WI38 (cell line): ENCODE results near the gene EIF4A3.

Experiments
- H3K4me3 ChIP-seq: 2 replicates; pipeline ENCODE4 v1.5.1; 2011; ENCODE audit warnings: low read depth, mild to moderate bottlenecking, control low read depth, low read length
- CTCF ChIP-seq: IDR thresholded peaks from 2 replicates; pipeline ENCODE4 v1.5.1; 2012; ENCODE audit warnings: low read depth, mild to moderate bottlenecking, control low read depth, low read length

EIF4A3 gene

GRCh38 chr17:80112471-80113032, 34.4 kb downstream of the EIF4A3 start:
- no peak overlapping the region for H3K4me3 ChIP-seq
- no peak for TF ChIP-seq CTCF

GRCh38 chr17:80111702-80112470, 35.0 kb downstream of the EIF4A3 start:
- TF ChIP-seq CTCF, result no peak
- no peak overlapping the region for H3K4me3 ChIP-seq

DNA sequence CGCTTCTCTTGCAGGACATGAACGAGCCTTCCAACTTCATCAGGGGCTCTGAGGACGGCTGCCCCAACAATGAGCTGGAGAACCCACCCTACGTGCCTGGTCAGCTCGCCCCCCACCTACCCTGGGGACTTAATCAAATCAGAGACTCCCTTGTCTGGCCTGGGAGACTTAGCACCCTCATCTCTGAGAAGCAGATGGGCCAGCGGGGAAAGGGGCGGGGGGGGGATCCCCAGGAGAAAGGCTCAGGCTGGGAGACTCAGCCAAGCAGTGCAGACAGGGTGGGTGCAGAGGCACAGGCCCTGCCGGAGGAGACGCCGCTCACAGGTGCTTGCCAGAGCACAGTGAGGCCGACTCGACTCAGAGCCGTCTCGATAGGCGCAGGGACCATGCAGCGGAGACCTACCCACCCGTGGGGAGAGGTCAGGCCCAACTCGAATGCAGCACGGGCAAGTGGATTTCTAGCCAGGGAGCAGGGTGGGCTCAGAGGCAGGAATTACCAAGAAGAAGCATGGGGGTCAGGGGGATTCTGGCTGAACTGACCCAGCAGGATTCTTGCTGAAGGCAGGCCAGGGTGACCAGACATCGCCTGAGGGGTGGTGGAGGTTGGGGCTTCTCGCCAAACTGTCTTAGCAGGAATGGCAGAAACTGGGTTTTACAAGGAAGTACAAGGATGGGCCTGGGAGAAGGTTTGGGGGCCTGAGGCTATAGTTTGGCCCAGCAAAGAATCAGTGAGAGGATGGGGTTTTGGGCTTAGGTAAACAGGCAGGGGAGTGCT, 35.8 kb downstream of the EIF4A3 start:
- no peak overlapping the region for H3K4me3 ChIP-seq
- no peak for TF ChIP-seq CTCF

DNA sequence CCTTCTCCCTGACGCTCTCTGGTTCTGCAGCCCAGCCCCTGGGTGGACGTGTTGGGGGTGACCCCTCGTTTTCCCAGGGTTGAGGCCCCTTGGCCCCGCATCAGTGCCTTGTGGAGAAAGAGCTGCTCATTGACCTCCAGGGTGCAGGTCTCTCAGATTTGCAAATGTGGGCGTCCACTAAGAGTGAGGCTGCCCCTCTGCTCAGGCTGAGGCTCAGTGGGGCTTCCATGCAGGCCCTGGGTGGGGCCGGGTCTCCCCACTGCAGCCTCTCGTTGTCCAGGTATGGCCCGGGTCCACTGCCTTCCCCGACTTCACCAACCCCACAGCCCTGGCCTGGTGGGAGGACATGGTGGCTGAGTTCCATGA, 36.5 kb downstream of the EIF4A3 start:
- no peak overlapping the region for H3K4me3 ChIP-seq
- no peak for TF ChIP-seq CTCF

- H3K4me3 ChIP-seq, result no peak overlapping the region
- no peak for TF ChIP-seq CTCF
Measured at GRCh38 chr17:80109713-80110446, 37.0 kb downstream of the EIF4A3 start.

DNA sequence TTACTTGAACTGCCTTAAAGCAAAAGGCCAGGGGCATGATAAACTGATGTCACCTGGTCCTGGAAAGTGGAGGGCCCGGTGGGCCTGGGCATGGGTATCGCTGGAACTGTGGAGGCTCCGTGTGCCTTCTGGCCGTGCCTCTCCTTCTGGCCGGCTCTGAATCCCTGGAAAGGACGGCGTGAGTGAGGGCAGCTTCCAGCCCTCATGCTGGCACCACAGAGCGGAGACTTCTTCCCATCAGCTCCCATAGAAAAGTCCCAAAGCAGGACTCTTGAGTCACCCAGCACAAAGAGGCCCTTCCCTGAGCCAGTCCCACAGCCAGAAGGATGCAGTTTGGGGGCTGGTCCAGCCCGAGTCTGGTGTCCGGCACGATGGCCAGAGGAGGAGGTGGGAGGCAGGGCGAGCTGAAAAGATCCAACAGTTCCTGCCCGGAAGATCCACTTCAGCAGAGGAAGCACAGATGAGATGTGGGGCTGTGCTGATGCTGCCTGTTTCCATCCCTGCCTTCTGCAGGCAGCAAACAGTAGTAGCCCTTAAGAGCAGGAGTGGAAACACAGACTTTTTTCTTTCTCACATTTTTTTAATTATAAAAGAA, 37.8 kb downstream of the EIF4A3 start:
- no peak overlapping the region for H3K4me3 ChIP-seq
- TF ChIP-seq CTCF, result no peak
